ENCODE measurements around the gene SVIL.
A peak's percentile ranks its signal among the peaks of the same experiment; 100 is the strongest.
"Not testable (repeated sequence)": the region's sequence is repeated elsewhere in the genome, so short reads cannot be mapped to it uniquely, and the experiment has no call there.

Gene SVIL

GRCh38 chr10:29479081-29479925, 155.5 kb downstream of the SVIL start:
- no peak for FAIRE-seq

GRCh38 chr10:29473406-29474100, 161.2 kb downstream of the SVIL start:
- FAIRE-seq = no peak

GRCh38 chr10:29473087-29473356, 161.7 kb downstream of the SVIL start:
- FAIRE-seq = no peak

- no peak for FAIRE-seq
Observed at GRCh38 chr10:29472301-29473086, 162.3 kb downstream of the SVIL start.

- FAIRE-seq = no peak
Observed at GRCh38 chr10:29471544-29471859, 163.3 kb downstream of the SVIL start.

- FAIRE-seq = no peak
Observed at GRCh38 chr10:29470843-29471543, 163.8 kb downstream of the SVIL start.

GRCh38 chr10:29470355-29470705, 164.4 kb downstream of the SVIL start:
- no peak for FAIRE-seq

GRCh38 chr10:29469481-29470354, 165.1 kb downstream of the SVIL start:
- FAIRE-seq = no peak

- FAIRE-seq = no peak
Observed at GRCh38 chr10:29465384-29465783, 169.4 kb downstream of the SVIL start.

GRCh38 chr10:29464671-29465171, 170.1 kb downstream of the SVIL start:
- not testable (repeated sequence) for FAIRE-seq

GRCh38 chr10:29461042-29461441, 173.7 kb downstream of the SVIL start:
- FAIRE-seq = no peak

GRCh38 chr10:29458190-29458589, 176.6 kb downstream of the SVIL start:
- not testable (repeated sequence) for FAIRE-seq

- no peak for FAIRE-seq
Observed at GRCh38 chr10:29455095-29455494, 179.7 kb downstream of the SVIL start.

- FAIRE-seq = no peak
Observed at GRCh38 chr10:29454250-29454649, 180.5 kb downstream of the SVIL start.

- no peak for FAIRE-seq
Observed at GRCh38 chr10:29452546-29452945, 182.2 kb downstream of the SVIL start.

GRCh38 chr10:29451946-29452345, 182.8 kb downstream of the SVIL start:
- FAIRE-seq = no peak

GRCh38 chr10:29450405-29450804, 184.4 kb downstream of the SVIL start:
- FAIRE-seq = no peak

GRCh38 chr10:29448756-29449592, 185.8 kb downstream of the SVIL start:
- FAIRE-seq = peak; percentile 36

GRCh38 chr10:29448125-29448524, 186.6 kb downstream of the SVIL start:
- FAIRE-seq = no peak

- FAIRE-seq = no peak
Observed at GRCh38 chr10:29446327-29446726, 188.4 kb downstream of the SVIL start.

All from islet of Langerhans (tissue), 1 donor.